Testis (tissue), 2 donors: ENCODE results near the gene ADARB1.

Experiments used
- POLR2A ChIP-seq: fragments of 450-650 bp; IDR thresholded peaks from one replicate; pipeline ENCODE4 v1.6.1; 2017; ENCODE audit warnings: antibody characterized with exemption, mild to moderate bottlenecking, moderate library complexity
- TF ChIP-seq, protein P1 (sequence below), 3 experiments: fragments of 450-650 bp in 2 of 3; fragments of 200-600 bp in 1 of 3; sonication (generic) in 1 of 3; IDR thresholded peaks; one replicate each; pipeline ENCODE4 v1.5.1; 2016 to 2019; ENCODE audit warnings: antibody characterized with exemption in 3 of 3, mild to moderate bottlenecking in 2 of 3, moderate library complexity in 1 of 3

DNA sequence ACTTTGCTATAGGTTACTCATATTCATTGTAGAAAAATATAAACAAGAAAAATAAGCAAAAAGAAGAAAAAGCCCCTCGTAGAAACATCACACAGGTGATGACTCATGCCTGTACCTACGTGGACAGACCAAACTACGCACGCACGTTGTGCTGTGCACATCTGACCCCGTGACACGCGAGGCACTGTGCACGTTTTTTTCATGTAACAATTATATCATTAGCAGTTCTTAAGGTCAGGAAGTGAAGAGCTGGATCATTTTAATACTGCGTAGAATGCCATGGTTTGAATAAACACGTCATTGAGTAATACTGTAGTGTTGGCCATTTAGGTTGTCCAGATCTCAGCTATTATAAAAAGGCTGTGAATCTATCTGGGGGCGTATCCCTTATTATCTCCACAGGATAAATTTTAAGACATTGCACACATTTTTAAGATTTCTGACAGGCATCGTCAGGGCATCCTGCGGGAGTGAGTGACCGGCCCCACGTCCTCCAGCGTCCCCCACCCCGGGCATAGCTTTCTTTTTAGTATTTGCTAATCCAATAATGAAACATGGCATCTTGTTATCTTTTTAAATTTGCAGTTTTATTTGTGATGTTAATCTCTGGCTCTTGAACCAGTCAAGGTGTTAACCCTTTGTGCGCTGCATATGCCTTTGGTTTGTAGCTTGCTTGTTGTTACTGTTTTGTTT, 23.4 kb upstream of the ADARB1 start:
- TF ChIP-seq, protein P1, sequence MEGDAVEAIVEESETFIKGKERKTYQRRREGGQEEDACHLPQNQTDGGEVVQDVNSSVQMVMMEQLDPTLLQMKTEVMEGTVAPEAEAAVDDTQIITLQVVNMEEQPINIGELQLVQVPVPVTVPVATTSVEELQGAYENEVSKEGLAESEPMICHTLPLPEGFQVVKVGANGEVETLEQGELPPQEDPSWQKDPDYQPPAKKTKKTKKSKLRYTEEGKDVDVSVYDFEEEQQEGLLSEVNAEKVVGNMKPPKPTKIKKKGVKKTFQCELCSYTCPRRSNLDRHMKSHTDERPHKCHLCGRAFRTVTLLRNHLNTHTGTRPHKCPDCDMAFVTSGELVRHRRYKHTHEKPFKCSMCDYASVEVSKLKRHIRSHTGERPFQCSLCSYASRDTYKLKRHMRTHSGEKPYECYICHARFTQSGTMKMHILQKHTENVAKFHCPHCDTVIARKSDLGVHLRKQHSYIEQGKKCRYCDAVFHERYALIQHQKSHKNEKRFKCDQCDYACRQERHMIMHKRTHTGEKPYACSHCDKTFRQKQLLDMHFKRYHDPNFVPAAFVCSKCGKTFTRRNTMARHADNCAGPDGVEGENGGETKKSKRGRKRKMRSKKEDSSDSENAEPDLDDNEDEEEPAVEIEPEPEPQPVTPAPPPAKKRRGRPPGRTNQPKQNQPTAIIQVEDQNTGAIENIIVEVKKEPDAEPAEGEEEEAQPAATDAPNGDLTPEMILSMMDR (IDR thresholded peaks at IDR 0.05) = no peak
- TF ChIP-seq POLR2A = no peak
